ENCODE data around the gene BMPR1B.

- TF ChIP-seq REST (tag by site-specific recombination; IDR thresholded peaks at IDR 0.05) (no peak), CTCF (tag by site-specific recombination; IDR thresholded peaks at IDR 0.05) (no peak), ZNF24 (tag by site-specific recombination; IDR thresholded peaks at IDR 0.05) (no peak), ZNF366 (tag by site-specific recombination; conservative IDR thresholded peaks at IDR 0.05) (no peak), SP2 (tag by site-specific recombination; IDR thresholded peaks at IDR 0.05) (no peak), ZBTB11 (tag by site-specific recombination; conservative IDR thresholded peaks at IDR 0.05; ENCODE audit: low read depth) (no peak), ZNF324 (tag by site-specific recombination; IDR thresholded peaks at IDR 0.05) (no peak), ZBTB1 (tag by site-specific recombination; IDR thresholded peaks at IDR 0.05) (no peak), KLF16 (tag by site-specific recombination; IDR thresholded peaks at IDR 0.05) (no peak)
Measured at GRCh38 chr4:95013236-95013635, 255.5 kb downstream of the BMPR1B start.

All from HEK293 (cell line).